H9 (cell line): ENCODE data around the gene FCHO1. TPM values are rescaled to one million over a fixed set of nuclear protein-coding genes. Genes with fewer than 3 reads are reported as not detected.

Experiments
- DNase-seq: peaks from one replicate; pipeline ENCODE4 v3.0.0-alpha.2; 2017
- H2AFZ ChIP-seq: one replicate; pipeline ENCODE4 v1.6.1; 2013; ENCODE audit warnings: mild to moderate bottlenecking, low read length, control low read depth, moderate library complexity
- H2AK5ac ChIP-seq: 2 replicates; pipeline ENCODE4 v1.6.1; 2013; ENCODE audit warnings: low read length, control low read depth, mixed read lengths; ENCODE audit not compliant: insufficient read length
- H2BK120ac ChIP-seq: one replicate; pipeline ENCODE4 v1.6.1; 2013; ENCODE audit warnings: low read depth, mild to moderate bottlenecking, low read length, control low read depth, inconsistent platforms; ENCODE audit not compliant: poor library complexity, severe bottlenecking
- H2BK12ac ChIP-seq: 2 replicates; pipeline ENCODE4 v1.6.1; 2013; ENCODE audit warnings: low read length, control low read depth, mixed read lengths, low read depth; ENCODE audit not compliant: insufficient read length
- H2BK15ac ChIP-seq: 2 replicates; pipeline ENCODE4 v1.6.1; 2013; ENCODE audit warnings: low read depth, low read length, control low read depth
- H2BK20ac ChIP-seq: one replicate; pipeline ENCODE4 v1.6.1; 2013; ENCODE audit warnings: low read depth, mild to moderate bottlenecking, low read length, control low read depth, inconsistent platforms; ENCODE audit not compliant: poor library complexity, severe bottlenecking
- H2BK5ac ChIP-seq: 2 replicates; pipeline ENCODE4 v1.6.1; 2013; ENCODE audit warnings: low read length, control low read depth, mixed read lengths; ENCODE audit not compliant: insufficient read length
- H3K14ac ChIP-seq: 2 replicates; pipeline ENCODE4 v1.6.1; 2013; ENCODE audit warnings: low read length, control low read depth; ENCODE audit not compliant: insufficient read depth
- H3K18ac ChIP-seq: 2 replicates; pipeline ENCODE4 v1.6.1; 2013; ENCODE audit warnings: low read depth, mild to moderate bottlenecking, mixed read lengths, low read length, control low read depth; ENCODE audit not compliant: insufficient read length
- H3K23ac ChIP-seq: 2 replicates; pipeline ENCODE4 v1.6.1; 2013; ENCODE audit warnings: low read length, control low read depth, mixed read lengths, low read depth; ENCODE audit not compliant: insufficient read length
- H3K23me2 ChIP-seq: 2 replicates; pipeline ENCODE4 v1.6.1; 2013; ENCODE audit warnings: low read depth, mild to moderate bottlenecking, mixed read lengths, low read length, control low read depth; ENCODE audit not compliant: insufficient read length, poor library complexity, severe bottlenecking
- H3K27ac ChIP-seq: 2 replicates; pipeline ENCODE4 v1.5.1; 2013; ENCODE audit warnings: low read length, control low read depth, mixed read lengths, low read depth; ENCODE audit not compliant: insufficient read length
- H3K27me3 ChIP-seq: 2 replicates; pipeline ENCODE4 v1.6.1; 2013; ENCODE audit warnings: low read length, control low read depth, inconsistent platforms; ENCODE audit not compliant: insufficient read depth
- H3K4ac ChIP-seq: 2 replicates; pipeline ENCODE4 v1.6.1; 2013; ENCODE audit warnings: low read depth, mild to moderate bottlenecking, control low read depth, inconsistent platforms, low read length, moderate library complexity
- H3K4me1 ChIP-seq: 2 replicates; pipeline ENCODE4 v1.6.1; 2013; ENCODE audit warnings: low read length, control low read depth, inconsistent platforms; ENCODE audit not compliant: insufficient read depth
- H3K4me2 ChIP-seq: 2 replicates; pipeline ENCODE4 v1.6.1; 2013; ENCODE audit warnings: low read length, control low read depth, mixed read lengths; ENCODE audit not compliant: insufficient read length, insufficient read depth
- H3K56ac ChIP-seq: 2 replicates; pipeline ENCODE4 v1.6.1; 2013; ENCODE audit warnings: low read depth, mild to moderate bottlenecking, mixed read lengths, low read length, control low read depth; ENCODE audit not compliant: insufficient read length
- H3K79me1 ChIP-seq: 2 replicates; pipeline ENCODE4 v1.6.1; 2013; ENCODE audit warnings: low read depth, mild to moderate bottlenecking, moderate library complexity, low read length, control low read depth, inconsistent platforms; ENCODE audit not compliant: insufficient read depth, poor library complexity, severe bottlenecking
- H3K79me2 ChIP-seq: 2 replicates; pipeline ENCODE4 v1.6.1; 2013; ENCODE audit warnings: low read length, control low read depth, inconsistent platforms; ENCODE audit not compliant: insufficient read depth
- H3K9ac ChIP-seq: 2 replicates; pipeline ENCODE4 v1.6.1; 2013; ENCODE audit warnings: low read length, control low read depth, mixed read lengths; ENCODE audit not compliant: insufficient read length; ENCODE audit errors: extremely low read depth
- H3K9me3 ChIP-seq: one replicate; pipeline ENCODE4 v1.6.1; 2013; ENCODE audit warnings: low read depth, low read length, inconsistent platforms; ENCODE audit not compliant: control insufficient read depth
- H3T11ph ChIP-seq: one replicate; pipeline ENCODE4 v1.6.1; 2013; ENCODE audit warnings: mild to moderate bottlenecking, low read length, control low read depth, inconsistent platforms
- H4K20me1 ChIP-seq: one replicate; pipeline ENCODE4 v1.6.1; 2013; ENCODE audit not compliant: control insufficient read depth, insufficient read length, insufficient read depth
- H4K5ac ChIP-seq: 2 replicates; pipeline ENCODE4 v1.6.1; 2013; ENCODE audit warnings: low read depth, mild to moderate bottlenecking, mixed read lengths, low read length, control low read depth; ENCODE audit not compliant: insufficient read length
- H4K8ac ChIP-seq: replicated peaks from 2 replicates; pipeline ENCODE4 v1.6.1; 2013; ENCODE audit warnings: low read length, control low read depth, mixed read lengths, low read depth; ENCODE audit not compliant: insufficient read length
- H4K91ac ChIP-seq: 2 replicates; pipeline ENCODE4 v1.6.1; 2013; ENCODE audit warnings: low read depth, mild to moderate bottlenecking, moderate library complexity, mixed read lengths, low read length, control low read depth; ENCODE audit not compliant: insufficient read length
- H3K27ac Mint-ChIP-seq, 3 experiments: 2 replicates in 2 of 3; 3 replicates in 1 of 3; pipeline ENCODE4 v1.8.0; 2020 to 2021; ENCODE audit warnings: mixed read lengths in 3 of 3, mild to moderate bottlenecking in 1 of 3, moderate library complexity in 1 of 3
- H3K27me3 Mint-ChIP-seq: 2 replicates; pipeline ENCODE4 v1.8.0; 2021; ENCODE audit warnings: low read depth, mild to moderate bottlenecking, moderate library complexity, mixed read lengths
- H3K36me3 Mint-ChIP-seq, 3 experiments: 2 replicates in 2 of 3; 3 replicates in 1 of 3; pipeline ENCODE4 v1.8.0; 2020 to 2021; ENCODE audit warnings: low read depth in 3 of 3, mixed read lengths in 3 of 3; ENCODE audit not compliant: insufficient read depth in 1 of 3
- H3K4me1 Mint-ChIP-seq, 2 experiments: 2 replicates each; pipeline ENCODE4 v1.8.0; 2020; ENCODE audit warnings: mixed read lengths in 2 of 2
- H3K4me3 Mint-ChIP-seq, 2 experiments: 2 replicates in 1 of 2; 3 replicates in 1 of 2; pipeline ENCODE4 v1.8.0; 2020 to 2021; ENCODE audit warnings: mild to moderate bottlenecking in 2 of 2, mixed read lengths in 2 of 2, moderate library complexity in 1 of 2
- H3K9me3 Mint-ChIP-seq, 2 experiments: 2 replicates in 1 of 2; 3 replicates in 1 of 2; pipeline ENCODE4 v1.8.0; 2020; ENCODE audit warnings: mild to moderate bottlenecking in 2 of 2, mixed read lengths in 2 of 2, moderate library complexity in 1 of 2
- WGBS: extraction: QIAGEN DNeasy Blood & Tissue Kit; methylation state at CpG from one replicate; pipeline ENCODE4 v1.1.7; 2013; ENCODE audit warnings: missing lambda C conversion rate, low lambda C conversion rate, mixed read lengths; ENCODE audit not compliant: insufficient read length; ENCODE audit errors: extremely low coverage; 5-methylcytosine and 5-hydroxymethylcytosine counted together
- total RNA-seq: library from RNA; stranded (reverse); gene quantifications from 2 replicates; pipeline ENCODE4 v1.2.1, GENCODE V29; 2021
- TF ChIP-seq, protein P1 (sequence below): fragments of 200-600 bp; sonication (generic); conservative IDR thresholded peaks from 3 replicates; pipeline ENCODE4 v1.8.0; 2021; ENCODE audit warnings: antibody characterized with exemption, mild to moderate bottlenecking

Gene FCHO1
- total RNA-seq, 1 experiment from 2014 or later: 13.1 TPM

DNA sequence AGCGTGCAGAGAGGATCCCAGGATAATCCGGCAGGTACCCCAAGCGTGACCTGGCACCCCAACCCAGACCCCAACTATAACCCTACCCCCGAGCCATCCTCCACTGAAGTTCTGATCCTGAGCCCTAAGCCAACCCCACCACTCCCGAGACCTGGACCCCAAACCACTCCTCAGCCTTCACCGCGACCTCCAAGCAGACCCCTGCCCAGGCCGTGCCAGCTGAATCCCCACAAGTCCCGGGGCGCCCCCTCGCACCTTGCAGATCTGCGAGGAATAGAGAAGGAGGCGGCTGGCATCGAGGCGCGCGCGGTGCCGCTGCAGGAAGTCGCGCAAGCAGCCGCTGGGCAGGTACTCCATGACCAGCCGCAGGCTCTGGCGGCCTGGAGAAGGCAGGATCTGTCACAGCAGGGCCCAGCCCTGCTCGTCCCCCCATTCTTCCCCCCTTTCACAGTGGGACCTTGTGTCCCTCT lies 80.2 kb downstream of the FCHO1 start:
- no peak overlapping the region for H3K56ac ChIP-seq
- H4K5ac ChIP-seq: no peak overlapping the region
- H2BK20ac ChIP-seq: no peak overlapping the region
- H3K14ac ChIP-seq: no peak overlapping the region
- H3K18ac ChIP-seq: no peak overlapping the region
- H3K36me3 Mint-ChIP-seq: no peaks in the 10 kb centered on the region
- H4K20me1 ChIP-seq: no peaks in the 10 kb centered on the region
- H3K27me3 Mint-ChIP-seq: peaks cover 13% of the 10 kb centered on the region
- no peak overlapping the region for H4K91ac ChIP-seq
- no peak overlapping the region; a peak in 1 of 7 replicates for H3K27ac Mint-ChIP-seq
- H2BK12ac ChIP-seq: no peak overlapping the region
- TF ChIP-seq, protein P1, sequence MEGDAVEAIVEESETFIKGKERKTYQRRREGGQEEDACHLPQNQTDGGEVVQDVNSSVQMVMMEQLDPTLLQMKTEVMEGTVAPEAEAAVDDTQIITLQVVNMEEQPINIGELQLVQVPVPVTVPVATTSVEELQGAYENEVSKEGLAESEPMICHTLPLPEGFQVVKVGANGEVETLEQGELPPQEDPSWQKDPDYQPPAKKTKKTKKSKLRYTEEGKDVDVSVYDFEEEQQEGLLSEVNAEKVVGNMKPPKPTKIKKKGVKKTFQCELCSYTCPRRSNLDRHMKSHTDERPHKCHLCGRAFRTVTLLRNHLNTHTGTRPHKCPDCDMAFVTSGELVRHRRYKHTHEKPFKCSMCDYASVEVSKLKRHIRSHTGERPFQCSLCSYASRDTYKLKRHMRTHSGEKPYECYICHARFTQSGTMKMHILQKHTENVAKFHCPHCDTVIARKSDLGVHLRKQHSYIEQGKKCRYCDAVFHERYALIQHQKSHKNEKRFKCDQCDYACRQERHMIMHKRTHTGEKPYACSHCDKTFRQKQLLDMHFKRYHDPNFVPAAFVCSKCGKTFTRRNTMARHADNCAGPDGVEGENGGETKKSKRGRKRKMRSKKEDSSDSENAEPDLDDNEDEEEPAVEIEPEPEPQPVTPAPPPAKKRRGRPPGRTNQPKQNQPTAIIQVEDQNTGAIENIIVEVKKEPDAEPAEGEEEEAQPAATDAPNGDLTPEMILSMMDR: no peak
- H2BK15ac ChIP-seq: no peak overlapping the region
- peak overlapping the region; percentile 74 for H3K4me2 ChIP-seq
- H3K79me1 ChIP-seq: no peaks in the 10 kb centered on the region
- no peaks in the 10 kb centered on the region for H3K79me2 ChIP-seq
- H2BK5ac ChIP-seq: no peak overlapping the region
- no peak overlapping the region for H4K8ac ChIP-seq
- H3K23me2 ChIP-seq: peaks cover 8% of the 10 kb centered on the region
- no peak overlapping the region for H2AFZ ChIP-seq
- peak; percentile 52 for DNase-seq
- H3K27ac ChIP-seq: no peak overlapping the region
- H2AK5ac ChIP-seq: no peak overlapping the region
- no peaks in the 10 kb centered on the region; the same call in 1 of the 2 replicates for H3K4me1 ChIP-seq
- H3K23ac ChIP-seq: no peak overlapping the region
- no peaks in the 10 kb centered on the region for H3K9me3 ChIP-seq
- no peak overlapping the region for H3K4ac ChIP-seq
- H3K4me1 Mint-ChIP-seq: peaks cover 18 to 37% of the 10 kb centered on the region in 2 experiments
- H3K9me3 Mint-ChIP-seq: no peaks in the 10 kb centered on the region; a peak in 1 of 5 replicates
- peak overlapping the region; percentile 45 for H3K9ac ChIP-seq
- WGBS: no CpG with 5 or more reads among the region's 25 CpGs
- no peak overlapping the region for H3T11ph ChIP-seq
- no peak overlapping the region for H2BK120ac ChIP-seq
- no peaks in the 10 kb centered on the region for H3K27me3 ChIP-seq
- peak overlapping the region; percentile 57 to 79 for H3K4me3 Mint-ChIP-seq
